ENCODE measurements around the gene CAPZA2. TPM values are rescaled to one million over a fixed set of nuclear protein-coding genes. Genes with fewer than 3 reads are reported as not detected.

Gene CAPZA2
- total RNA-seq, 2 experiments from 2014 or later = 122 to 133 TPM

- ChIA-PET POLR2A (no interaction called here), CTCF (no interaction called here)
- H3K27ac Mint-ChIP-seq = no peak overlapping the region
- intact Hi-C loops (cut with micrococcal nuclease) = no loop called here
- no peaks in the 10 kb centered on the region for H3K27me3 Mint-ChIP-seq
- TF ChIP-seq CTCF (IDR thresholded peaks at IDR 0.05) = no peak
- no peak overlapping the region for H3K4me3 Mint-ChIP-seq
- H3K36me3 Mint-ChIP-seq (ENCODE audit: low read depth) = no peaks in the 10 kb centered on the region
- H3K9me3 Mint-ChIP-seq = no peaks in the 10 kb centered on the region
- H3K4me1 Mint-ChIP-seq (ENCODE audit: low read depth) = no peaks in the 10 kb centered on the region
- ATAC-seq (no peak), DNase-seq (no peak)
These were observed 27.4 kb upstream of the CAPZA2 start for GRCh38 chr7:116834815-116835504.

- TF ChIP-seq CTCF (IDR thresholded peaks at IDR 0.05) = no peak
- Mint-ChIP-seq H3K4me3 (no peak overlapping the region), H3K27me3 (peaks cover 2% of the 10 kb centered on the region), H3K36me3 (ENCODE audit: low read depth) (no peaks in the 10 kb centered on the region), H3K27ac (no peak overlapping the region), H3K4me1 (ENCODE audit: low read depth) (no peaks in the 10 kb centered on the region), H3K9me3 (no peaks in the 10 kb centered on the region)
- POLR2A ChIA-PET = no interaction called here
- no peak for DNase-seq
- no peak for ATAC-seq
- CTCF ChIA-PET = interaction anchor here (0.6 kb wide), 1 partner anchor 9 kb away, joined by 3 read pairs; no protein-coding TSS in a partner anchor
- intact Hi-C loops (cut with micrococcal nuclease) = no loop called here
These were observed 26.3 kb upstream of the CAPZA2 start for GRCh38 chr7:116836048-116836447.

GRCh38 chr7:116836911-116837310 lies 25.5 kb upstream of the CAPZA2 start:
- H3K9me3 Mint-ChIP-seq = no peaks in the 10 kb centered on the region
- H3K27ac Mint-ChIP-seq = no peak overlapping the region
- TF ChIP-seq CTCF (IDR thresholded peaks at IDR 0.05) = no peak
- CTCF ChIA-PET = no interaction called here
- ATAC-seq (no peak), DNase-seq (no peak)
- intact Hi-C loops (cut with micrococcal nuclease) = no loop called here
- POLR2A ChIA-PET = no interaction called here
- no peaks in the 10 kb centered on the region for H3K36me3 Mint-ChIP-seq (ENCODE audit: low read depth)
- H3K27me3 Mint-ChIP-seq = peaks cover 2% of the 10 kb centered on the region
- no peaks in the 10 kb centered on the region for H3K4me1 Mint-ChIP-seq (ENCODE audit: low read depth)
- no peak overlapping the region for H3K4me3 Mint-ChIP-seq

- TF ChIP-seq CTCF (IDR thresholded peaks at IDR 0.05) = no peak
- H3K27me3 Mint-ChIP-seq = peaks cover 5% of the 10 kb centered on the region
- H3K4me1 Mint-ChIP-seq (ENCODE audit: low read depth) = no peaks in the 10 kb centered on the region
- no peaks in the 10 kb centered on the region for H3K9me3 Mint-ChIP-seq
- no peak overlapping the region for H3K27ac Mint-ChIP-seq
- ATAC-seq (no peak), DNase-seq (no peak)
- H3K36me3 Mint-ChIP-seq (ENCODE audit: low read depth) = no peaks in the 10 kb centered on the region
- ChIA-PET POLR2A (no interaction called here), CTCF (no interaction called here)
- intact Hi-C loops (cut with micrococcal nuclease) = no loop called here
- no peak overlapping the region for H3K4me3 Mint-ChIP-seq
These were observed 24.8 kb upstream of the CAPZA2 start for GRCh38 chr7:116837586-116837985.

- no peak for TF ChIP-seq CTCF (IDR thresholded peaks at IDR 0.05)
- Mint-ChIP-seq H3K9me3 (no peaks in the 10 kb centered on the region), H3K4me3 (no peak overlapping the region), H3K27me3 (peaks cover 12% of the 10 kb centered on the region), H3K36me3 (ENCODE audit: low read depth) (no peaks in the 10 kb centered on the region), H3K4me1 (ENCODE audit: low read depth) (no peaks in the 10 kb centered on the region), H3K27ac (no peak overlapping the region)
- CTCF ChIA-PET = no interaction called here
- DNase-seq (no peak), ATAC-seq (no peak)
- POLR2A ChIA-PET = no interaction called here
- intact Hi-C loops (cut with micrococcal nuclease) = no loop called here
These were observed 22.1 kb upstream of the CAPZA2 start for GRCh38 chr7:116840256-116840655.

Data from activated CD8-positive, alpha-beta T cell treated with anti-CD3 and anti-CD28 coated beads for 36 hours (primary cell).